IMR-90 (cell line): ENCODE data around the gene TTLL8. TPM values are rescaled to one million over a fixed set of nuclear protein-coding genes. Genes with fewer than 3 reads are reported as not detected.

Experiments used
- ATAC-seq: fragments of 200-7000 bp; cut with Tn5 transposase; 2 replicates; pipeline ENCODE4 v1.9.1; 2020; ENCODE audit warnings: low read depth, mild to moderate bottlenecking, moderate library complexity
- BruUV-seq: library from RNA; stranded (reverse); fragments of 400-500 nt; replicated peaks from 2 replicates; lab custom pipeline; 2021; lab: Mats Ljungman, UMichigan
- CTCF ChIA-PET: fragments of 300-600 bp; formaldehyde crosslinking; extraction: SDS; loops from one replicate; lab custom pipeline; 2021; ENCODE audit warnings: antibody characterized with exemption; lab: Yijun Ruan, JAX
- POLR2A ChIA-PET: fragments of 300-600 bp; sonication (Branson Sonifier 250); formaldehyde crosslinking; loops from one replicate; lab custom pipeline; 2022; ENCODE audit warnings: antibody characterized with exemption; ENCODE audit not compliant: unreplicated experiment; lab: Charles Lee
- DNase-seq: peaks from one replicate; pipeline ENCODE4 v3.0.0; 2013
- H2AFZ ChIP-seq: replicated peaks from 2 replicates; pipeline ENCODE3; 2013; ENCODE audit warnings: low read length, mild to moderate bottlenecking; ENCODE audit not compliant: poor library complexity
- H2AK5ac ChIP-seq: 2 replicates; pipeline ENCODE4 v1.6.1; 2013; ENCODE audit warnings: low read depth, low read length, inconsistent platforms
- H2AK9ac ChIP-seq: replicated peaks from 2 replicates; pipeline ENCODE3; 2013; ENCODE audit warnings: mild to moderate bottlenecking, low read depth, low read length, moderate library complexity; ENCODE audit not compliant: poor library complexity
- H2BK120ac ChIP-seq: 2 replicates; pipeline ENCODE4 v1.6.1; 2013; ENCODE audit warnings: low read depth, low read length, inconsistent platforms
- H2BK15ac ChIP-seq: 3 replicates; pipeline ENCODE4 v1.6.1; 2013; ENCODE audit warnings: low read depth, low read length, inconsistent platforms
- H2BK20ac ChIP-seq: 2 replicates; pipeline ENCODE4 v1.6.1; 2013; ENCODE audit warnings: low read depth, mild to moderate bottlenecking, inconsistent platforms, low read length, moderate library complexity
- H2BK5ac ChIP-seq: 2 replicates; pipeline ENCODE4 v1.6.1; 2013; ENCODE audit warnings: mild to moderate bottlenecking, low read depth, low read length, inconsistent platforms; ENCODE audit not compliant: poor library complexity, severe bottlenecking
- H3K14ac ChIP-seq: replicated peaks from 2 replicates; pipeline ENCODE4 v1.6.1; 2013; ENCODE audit warnings: low read depth, low read length, inconsistent platforms
- H3K18ac ChIP-seq: 2 replicates; pipeline ENCODE4 v1.6.1; 2013; ENCODE audit warnings: low read depth, low read length, control low read depth
- H3K23ac ChIP-seq: 2 replicates; pipeline ENCODE4 v1.6.1; 2013; ENCODE audit warnings: low read depth, low read length, inconsistent platforms
- H3K27ac ChIP-seq: 2 replicates; pipeline ENCODE4 v1.5.1; 2013; ENCODE audit warnings: mild to moderate bottlenecking, control low read depth, low read length; ENCODE audit not compliant: insufficient read depth
- H3K27me3 ChIP-seq: 2 replicates; pipeline ENCODE4 v1.6.1; 2013; ENCODE audit warnings: low read length; ENCODE audit not compliant: control insufficient read depth, insufficient read depth
- H3K36me3 ChIP-seq: 2 replicates; pipeline ENCODE4 v1.6.1; 2013; ENCODE audit warnings: low read length, mixed read lengths; ENCODE audit not compliant: control insufficient read depth, insufficient read depth
- H3K4ac ChIP-seq: 2 replicates; pipeline ENCODE4 v1.6.1; 2013; ENCODE audit warnings: low read depth, low read length, inconsistent platforms
- H3K4me1 ChIP-seq: 2 replicates; pipeline ENCODE4 v1.6.1; 2013; ENCODE audit warnings: low read length, mixed read lengths; ENCODE audit not compliant: control insufficient read depth, insufficient read depth
- H3K4me2 ChIP-seq: 2 replicates; pipeline ENCODE4 v1.6.1; 2013; ENCODE audit warnings: low read depth, mild to moderate bottlenecking, control low read depth, low read length, moderate library complexity
- H3K4me3 ChIP-seq: 2 replicates; pipeline ENCODE4 v1.5.1; 2013; ENCODE audit warnings: low read depth, mild to moderate bottlenecking, control low read depth, low read length, moderate library complexity; ENCODE audit not compliant: insufficient read depth
- H3K56ac ChIP-seq: 2 replicates; pipeline ENCODE4 v1.6.1; 2013; ENCODE audit warnings: low read length, inconsistent platforms; ENCODE audit not compliant: insufficient read depth; ENCODE audit errors: extremely low read depth
- H3K79me1 ChIP-seq, 2 experiments: 2 replicates each; pipeline ENCODE4 v1.6.1; 2013; ENCODE audit warnings: low read length in 2 of 2, inconsistent platforms in 1 of 2, low read depth in 1 of 2
- H3K9ac ChIP-seq: 2 replicates; pipeline ENCODE4 v1.6.1; 2013; ENCODE audit warnings: low read depth, low read length, control low read depth
- H3K9me1 ChIP-seq: 2 replicates; pipeline ENCODE4 v1.6.1; 2013; ENCODE audit warnings: low read length, inconsistent platforms; ENCODE audit not compliant: insufficient read depth
- H3K9me3 ChIP-seq: 2 replicates; pipeline ENCODE4 v1.6.1; 2013; ENCODE audit warnings: low read length; ENCODE audit not compliant: control insufficient read depth, insufficient read depth
- H4K20me1 ChIP-seq: 2 replicates; pipeline ENCODE4 v1.6.1; 2013; ENCODE audit warnings: low read length, inconsistent platforms; ENCODE audit not compliant: insufficient read depth
- H4K5ac ChIP-seq: 2 replicates; pipeline ENCODE4 v1.6.1; 2013; ENCODE audit warnings: mild to moderate bottlenecking, low read depth, low read length, control low read depth
- H4K8ac ChIP-seq, 2 experiments: 2 replicates each; pipeline ENCODE4 v1.6.1; 2013; ENCODE audit warnings: low read depth in 2 of 2, low read length in 2 of 2, control low read depth in 1 of 2, inconsistent platforms in 1 of 2
- H4K91ac ChIP-seq: 2 replicates; pipeline ENCODE4 v1.6.1; 2013; ENCODE audit warnings: low read depth, low read length, inconsistent platforms; ENCODE audit not compliant: insufficient read depth
- BHLHE40 ChIP-seq: fragments of 150-350 bp; IDR thresholded peaks from 2 replicates; pipeline ENCODE4 v1.6.1; 2016; ENCODE audit warnings: mild to moderate bottlenecking, low read depth, low read length
- CEBPB ChIP-seq: IDR thresholded peaks from 2 replicates; pipeline ENCODE4 v1.6.1; 2012; ENCODE audit warnings: low read depth, low read length, improper control_type of control experiment
- MAFK ChIP-seq: IDR thresholded peaks from 2 replicates; pipeline ENCODE4 v1.6.1; 2012; ENCODE audit warnings: low read depth, low read length, improper control_type of control experiment
- MAZ ChIP-seq: IDR thresholded peaks from 2 replicates; pipeline ENCODE4 v1.6.1; 2012; ENCODE audit warnings: low read depth, mild to moderate bottlenecking, low read length, improper control_type of control experiment, moderate library complexity, borderline replicate concordance
- MXI1 ChIP-seq: IDR thresholded peaks from 2 replicates; pipeline ENCODE4 v1.6.1; 2012; ENCODE audit warnings: low read depth, mild to moderate bottlenecking, low read length, moderate library complexity, borderline replicate concordance
- NFE2L2 ChIP-seq: fragments of 150-350 bp; IDR thresholded peaks from 2 replicates; pipeline ENCODE4 v1.6.1; 2016; ENCODE audit warnings: low read depth, mild to moderate bottlenecking, low read length
- POLR2A ChIP-seq: IDR thresholded peaks from 2 replicates; pipeline ENCODE4 v1.6.1; 2012; ENCODE audit warnings: mild to moderate bottlenecking, low read depth, low read length
- RAD21 ChIP-seq: IDR thresholded peaks from 2 replicates; pipeline ENCODE4 v1.6.1; 2012; ENCODE audit warnings: low read length, improper control_type of control experiment
- RCOR1 ChIP-seq: IDR thresholded peaks from 2 replicates; pipeline ENCODE4 v1.6.1; 2012; ENCODE audit warnings: mild to moderate bottlenecking, low read length, improper control_type of control experiment; ENCODE audit not compliant: insufficient replicate concordance
- RFX5 ChIP-seq: IDR thresholded peaks from 2 replicates; pipeline ENCODE4 v1.8.0; 2012; ENCODE audit warnings: low read depth, mild to moderate bottlenecking, low read length, moderate library complexity
- SMC3 ChIP-seq: fragments of 150-350 bp; IDR thresholded peaks from 2 replicates; pipeline ENCODE4 v1.6.1; 2016; ENCODE audit warnings: low read depth, mild to moderate bottlenecking, antibody characterized with exemption, low read length, moderate library complexity
- WGBS, 2 experiments: methylation state at CpG; one replicate each; pipeline versions ENCODE4 v1.1.5 to v1.1.7; 2013; ENCODE audit warnings: missing lambda C conversion rate in 2 of 2; ENCODE audit not compliant: insufficient read length in 1 of 2; ENCODE audit errors: extremely low coverage in 2 of 2; 5-methylcytosine and 5-hydroxymethylcytosine counted together
- dilution Hi-C: fragments of 300-500 bp; cut with HindIII; formaldehyde crosslinking; loops from one replicate; pipeline ENCODE4 v1.14.3; 2018; ENCODE audit warnings: low sequenced_read_pairs; ENCODE audit not compliant: unreplicated experiment
- in situ Hi-C: fragments of 300-500 bp; cut with MboI; formaldehyde crosslinking; loops from 3 replicates; pipeline ENCODE4 v1.14.3; 2019; ENCODE audit warnings: low sequenced_read_pairs, inconsistent platforms, mixed read lengths
- intact Hi-C: fragments of 100-400 bp; cut with micrococcal nuclease; formaldehyde crosslinking; loops from 2 replicates; pipeline ENCODE4 v1.10.0; 2022
- polyA plus RNA-seq, 3 experiments: library from polyadenylated mRNA; depleted of rRNA; stranded (reverse); fragments of >200 nt; gene quantifications; 2 replicates each; pipeline ENCODE4 v1.2.3, GENCODE V29; 2012; ENCODE audit warnings: low replicate concordance in 1 of 3
- total RNA-seq: library from RNA; depleted of rRNA; stranded (reverse); fragments of >200 nt; gene quantifications from 2 replicates; pipeline ENCODE4 v1.2.3, GENCODE V29; 2012
- TF ChIP-seq, protein P1 (sequence below): fragments of 150-350 bp; IDR thresholded peaks from 2 replicates; pipeline ENCODE4 v1.6.1; 2016; ENCODE audit warnings: low read depth, mild to moderate bottlenecking, low read length, moderate library complexity, borderline replicate concordance
- TF ChIP-seq, protein P2 (sequence below): fragments of 150-350 bp; IDR thresholded peaks from 2 replicates; pipeline ENCODE4 v1.6.1; 2017; ENCODE audit warnings: mild to moderate bottlenecking, antibody characterized with exemption, low read length, low read depth

TTLL8 gene
- total and polyA plus RNA-seq, 2 of the 4 experiments (the other 2 are of a cell fraction): not detected

GRCh38 chr22:49970528-49971231 lies 87.4 kb downstream of the TTLL8 start:
- H2BK15ac ChIP-seq: peak overlapping the region; percentile 52; the same call in 2 of the 3 replicates
- H3K4me1 ChIP-seq: peaks cover 27% of the 10 kb centered on the region
- H3K27me3 ChIP-seq: no peaks in the 10 kb centered on the region
- H3K9me3 ChIP-seq: no peaks in the 10 kb centered on the region
- peak overlapping the region; percentile 77 for H3K27ac ChIP-seq
- H2BK5ac ChIP-seq: peak overlapping the region; percentile 87
- H2AK9ac ChIP-seq: peak overlapping the region; percentile 96
- peak overlapping the region; percentile 88 for H4K91ac ChIP-seq
- H2BK120ac ChIP-seq: peak overlapping the region; percentile 85
- BruUV-seq: no TSS peak
- H4K5ac ChIP-seq: peak overlapping the region; percentile 28; the same call in 1 of the 2 replicates
- H3K79me1 ChIP-seq: peaks cover 12 to 30% of the 10 kb centered on the region in 2 experiments; a peak in 3 of 4 replicates
- peak overlapping the region; percentile 38; the same call in 1 of the 2 replicates for H3K56ac ChIP-seq
- H3K9me1 ChIP-seq: peaks cover 22% of the 10 kb centered on the region
- CTCF ChIA-PET: interaction anchor here (0.5 kb wide), 1 partner anchor 270 kb away, joined by 3 read pairs; no protein-coding TSS in a partner anchor
- H3K4ac ChIP-seq: peak overlapping the region; percentile 93
- peak overlapping the region; percentile 80 for H3K23ac ChIP-seq
- H3K4me2 ChIP-seq: peak overlapping the region; percentile 51
- peak overlapping the region; percentile 28 for H3K4me3 ChIP-seq
- peak overlapping the region; percentile 9 for H3K18ac ChIP-seq
- 5% methylated on average over 11 of the region's 32 CpGs; no CpG with 5 or more reads in 1 of the 2 experiments for WGBS, 2 experiments
- dilution Hi-C loops: no loop called here
- POLR2A ChIA-PET: interaction anchor here (0.9 kb wide), 1 partner anchor 18 kb away, joined by 4 read pairs; no protein-coding TSS in a partner anchor
- ATAC-seq: peak; percentile 89
- DNase-seq: peak; percentile 97
- peak overlapping the region; percentile 89 for H2BK20ac ChIP-seq
- peak overlapping the region; percentile 19 for H3K9ac ChIP-seq
- no peaks in the 10 kb centered on the region; the same call in 1 of the 2 replicates for H4K20me1 ChIP-seq
- intact Hi-C loops: loop anchor here (10.0 kb wide), 1 partner anchor 234 kb away; the partner anchor contains the start of gene SELENOO
- peak overlapping the region; percentile 5 to 95; a peak in 2 of 4 replicates for H4K8ac ChIP-seq
- H3K14ac ChIP-seq: peak overlapping the region; percentile 87
- no peaks in the 10 kb centered on the region for H3K36me3 ChIP-seq
- peak overlapping the region; percentile 95 for H2AFZ ChIP-seq
- in situ Hi-C loops: no loop called here
- peak overlapping the region; percentile 99; the same call in 1 of the 2 replicates for H2AK5ac ChIP-seq
- peak; percentile 89 for TF ChIP-seq POLR2A
- no peak for TF ChIP-seq RFX5
- TF ChIP-seq CEBPB: no peak
- peak; percentile 86 for TF ChIP-seq MXI1
- TF ChIP-seq MAZ: peak; percentile 67; the same call in 1 of the 2 replicates
- no peak for TF ChIP-seq SMC3
- no peak for TF ChIP-seq RAD21
- TF ChIP-seq MAFK: peak; percentile 43; the same call in 1 of the 2 replicates
- TF ChIP-seq, protein P1, sequence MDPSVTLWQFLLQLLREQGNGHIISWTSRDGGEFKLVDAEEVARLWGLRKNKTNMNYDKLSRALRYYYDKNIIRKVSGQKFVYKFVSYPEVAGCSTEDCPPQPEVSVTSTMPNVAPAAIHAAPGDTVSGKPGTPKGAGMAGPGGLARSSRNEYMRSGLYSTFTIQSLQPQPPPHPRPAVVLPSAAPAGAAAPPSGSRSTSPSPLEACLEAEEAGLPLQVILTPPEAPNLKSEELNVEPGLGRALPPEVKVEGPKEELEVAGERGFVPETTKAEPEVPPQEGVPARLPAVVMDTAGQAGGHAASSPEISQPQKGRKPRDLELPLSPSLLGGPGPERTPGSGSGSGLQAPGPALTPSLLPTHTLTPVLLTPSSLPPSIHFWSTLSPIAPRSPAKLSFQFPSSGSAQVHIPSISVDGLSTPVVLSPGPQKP: no peak
- TF ChIP-seq, protein P2, sequence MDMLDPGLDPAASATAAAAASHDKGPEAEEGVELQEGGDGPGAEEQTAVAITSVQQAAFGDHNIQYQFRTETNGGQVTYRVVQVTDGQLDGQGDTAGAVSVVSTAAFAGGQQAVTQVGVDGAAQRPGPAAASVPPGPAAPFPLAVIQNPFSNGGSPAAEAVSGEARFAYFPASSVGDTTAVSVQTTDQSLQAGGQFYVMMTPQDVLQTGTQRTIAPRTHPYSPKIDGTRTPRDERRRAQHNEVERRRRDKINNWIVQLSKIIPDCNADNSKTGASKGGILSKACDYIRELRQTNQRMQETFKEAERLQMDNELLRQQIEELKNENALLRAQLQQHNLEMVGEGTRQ: peak; percentile 98
- peak; percentile 93 for TF ChIP-seq NFE2L2
- TF ChIP-seq BHLHE40: peak; percentile 99
- no peak for TF ChIP-seq RCOR1
